Occipital lobe (tissue), 2 donors: ENCODE results near the gene PTS. TPM values are rescaled to one million over a fixed set of nuclear protein-coding genes. Genes with fewer than 3 reads are reported as not detected.
"Not testable (repeated sequence)": the region's sequence is repeated elsewhere in the genome, so short reads cannot be mapped to it uniquely, and the experiment has no call there.

Source experiments
- DNase-seq: peaks from one replicate; lab custom pipeline; 2025; lab: John Stamatoyannopoulos, UW
- total RNA-seq: library from RNA; depleted of rRNA; stranded (reverse); fragments of >200 nt; gene quantifications from one replicate; pipeline ENCODE4 v1.2.3, GENCODE V29; 2014

Gene PTS
- total RNA-seq = 28.2 TPM

DNA sequence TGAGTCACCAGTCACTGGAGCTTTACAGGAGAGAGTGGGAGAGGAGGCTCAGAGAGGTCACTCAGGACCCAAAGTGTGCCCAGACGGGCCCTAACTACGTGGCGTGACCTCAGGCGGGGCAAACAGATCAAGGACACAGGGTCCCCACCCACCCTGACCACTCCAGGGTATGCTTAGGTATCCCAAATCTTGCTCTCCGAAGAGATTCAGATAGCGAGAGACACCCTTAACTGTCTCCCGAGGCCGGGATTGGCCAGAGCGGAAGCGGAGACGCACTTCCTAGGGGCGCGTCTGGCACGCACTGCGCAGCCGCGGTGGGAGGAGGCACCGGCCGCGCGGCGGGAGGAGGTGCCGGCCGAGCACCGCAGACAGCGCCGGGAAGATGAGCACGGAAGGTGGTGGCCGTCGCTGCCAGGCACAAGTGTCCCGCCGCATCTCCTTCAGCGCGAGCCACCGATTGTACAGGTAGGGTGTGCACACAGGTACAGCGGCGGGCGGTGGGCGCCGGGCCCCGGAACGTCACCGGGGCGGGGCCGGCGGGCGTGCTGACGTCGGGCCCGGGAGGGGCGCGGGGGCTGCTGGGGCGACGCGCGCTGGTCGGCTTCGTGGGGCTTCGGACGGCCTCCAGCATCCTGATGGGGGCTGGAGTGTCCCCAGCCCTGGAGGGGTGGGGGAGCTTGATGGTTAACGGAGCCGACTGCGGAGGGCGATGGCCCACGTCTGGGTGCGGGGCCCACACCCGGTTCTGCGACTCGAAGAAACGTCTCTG lies at the start of gene PTS:
TSS of gene PTS (plus strand) at position 367 of the 769 bp plus-strand sequence. CDS start at position 383, 16 bp downstream.
- peak; percentile 80 for DNase-seq

DNA sequence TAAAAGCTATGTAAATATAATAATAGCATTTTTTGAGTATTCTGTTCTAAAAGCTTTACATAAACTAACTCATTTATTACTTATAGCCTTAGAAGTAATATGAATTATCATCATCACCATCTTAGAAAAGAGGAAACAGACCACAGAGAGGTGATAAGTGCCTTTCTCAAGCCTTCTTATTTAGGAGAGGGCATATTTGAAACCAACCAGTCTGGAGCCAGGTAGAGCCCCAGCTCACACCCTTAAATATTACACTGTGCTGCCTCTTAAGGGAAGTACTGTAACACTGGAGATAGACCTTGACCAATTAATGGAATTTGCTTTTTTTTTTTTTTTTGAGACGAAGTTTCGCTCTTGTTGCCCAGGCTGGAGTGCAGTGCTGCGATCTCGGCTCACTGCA lies 48.6 kb upstream of the PTS start:
- no peak for DNase-seq

DNA sequence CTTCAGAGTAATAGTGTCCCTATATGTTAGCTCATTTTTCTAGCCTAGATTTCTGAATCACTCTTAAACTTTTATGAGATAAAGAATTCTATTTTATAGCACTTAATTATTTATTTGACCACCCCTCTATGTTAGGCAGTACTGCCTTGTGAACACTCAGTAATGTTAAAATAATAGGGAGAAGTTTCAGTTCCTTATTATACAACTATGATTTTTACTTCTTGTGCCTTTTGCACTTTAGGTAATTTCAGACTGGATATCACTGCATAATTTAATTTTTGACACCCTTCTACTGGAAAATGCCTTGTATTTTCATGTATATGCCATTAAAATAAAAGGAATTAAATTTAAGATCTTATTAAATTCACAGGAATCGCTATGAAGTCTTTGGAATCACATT lies 47.8 kb upstream of the PTS start:
- no peak for DNase-seq

DNA sequence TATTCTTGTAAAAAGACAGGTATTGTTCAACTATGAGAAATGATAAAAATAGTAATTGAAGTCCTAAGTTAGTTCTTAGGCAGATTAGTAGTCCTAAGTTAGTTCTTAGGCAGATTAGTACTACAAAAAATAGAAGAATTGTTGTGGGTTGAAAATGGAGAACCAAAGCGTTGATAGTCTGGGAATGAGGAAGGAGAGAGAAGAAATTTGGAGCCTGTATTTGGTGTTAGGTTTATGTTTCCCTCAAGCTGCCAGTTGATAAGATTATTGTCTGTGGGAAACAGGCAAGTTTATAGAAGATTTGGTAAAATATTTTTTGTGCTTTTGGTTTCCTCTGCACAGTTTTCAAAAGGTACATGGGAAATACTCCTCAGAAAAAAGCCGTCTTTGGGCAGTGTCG lies 47.3 kb upstream of the PTS start:
- no peak for DNase-seq

DNA sequence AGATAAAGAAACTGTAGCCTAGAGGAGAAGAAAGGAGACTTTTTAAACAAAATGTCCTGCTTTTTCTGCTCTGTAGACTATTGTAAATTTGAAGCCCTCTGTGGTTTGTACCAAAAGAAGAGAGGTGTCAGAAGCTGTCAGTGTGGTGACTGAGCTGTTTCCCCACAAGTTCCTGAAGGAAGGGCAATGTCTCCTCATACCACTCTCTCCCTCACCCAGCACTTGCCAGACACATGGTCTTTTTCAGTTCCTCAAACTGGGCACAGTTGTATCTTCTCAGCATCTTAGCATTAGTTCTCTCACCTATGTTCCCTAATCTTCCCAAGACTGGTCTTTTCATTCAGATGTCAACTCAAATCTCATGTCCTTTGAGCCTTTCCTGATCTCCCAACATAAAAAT lies 46.6 kb upstream of the PTS start:
- DNase-seq = no peak

DNA sequence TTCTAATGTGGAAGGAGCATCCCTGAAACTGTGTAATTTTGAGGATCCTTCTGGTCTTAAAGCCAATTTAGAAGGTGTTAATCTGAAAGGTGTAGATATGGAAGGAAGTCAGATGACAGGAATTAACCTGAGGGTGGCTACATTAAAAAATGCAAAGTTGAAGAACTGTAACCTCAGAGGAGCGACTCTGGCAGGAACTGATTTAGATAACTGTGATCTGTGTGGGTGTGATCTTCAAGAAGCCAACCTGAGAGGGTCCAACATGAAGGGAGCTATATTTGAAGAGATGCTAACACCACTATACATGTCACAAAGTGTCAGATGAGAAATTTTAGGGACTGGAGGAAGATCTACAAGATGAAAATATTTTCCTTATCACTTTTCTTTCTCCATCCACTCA lies 43.4 kb upstream of the PTS start:
- DNase-seq = no peak

DNA sequence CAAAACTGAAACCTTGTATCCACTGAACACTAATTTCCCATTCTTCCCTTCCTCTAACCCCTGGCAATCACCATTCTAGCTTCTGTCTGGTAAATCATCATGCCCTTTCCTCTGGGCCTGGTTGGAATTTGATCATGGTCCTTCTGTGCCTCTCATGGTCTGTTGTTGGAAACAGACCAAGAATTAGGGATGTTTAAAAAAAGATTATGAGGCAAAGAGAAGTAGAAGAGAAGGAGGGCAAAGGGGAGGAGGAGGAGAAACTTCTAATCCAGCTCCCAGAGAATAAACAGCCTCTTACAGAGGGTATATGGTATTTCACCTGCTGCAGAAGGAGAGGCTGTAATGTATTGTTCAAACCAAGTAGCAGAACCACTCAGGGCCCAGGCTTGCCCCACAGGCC lies 40.3 kb upstream of the PTS start:
- DNase-seq = no peak

DNA sequence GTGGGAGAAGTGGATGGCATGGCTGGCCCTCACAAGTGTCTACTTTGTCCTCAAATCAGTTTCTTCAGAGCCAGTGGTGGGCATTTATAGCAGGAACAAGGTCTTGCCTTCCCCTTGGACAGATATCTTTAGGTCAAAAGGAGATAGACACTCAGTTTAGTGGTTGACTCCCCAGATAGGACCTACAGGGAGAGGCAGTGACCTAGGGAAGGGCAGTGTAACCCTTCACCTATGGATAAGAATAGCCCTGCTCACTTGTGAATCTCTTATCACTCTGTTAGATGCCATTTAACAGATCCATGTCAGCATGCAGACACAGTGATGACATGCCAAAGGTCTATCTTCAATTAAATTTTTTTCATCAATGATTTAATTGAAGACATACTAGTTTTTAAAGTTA lies 39.9 kb upstream of the PTS start:
- DNase-seq = no peak

DNA sequence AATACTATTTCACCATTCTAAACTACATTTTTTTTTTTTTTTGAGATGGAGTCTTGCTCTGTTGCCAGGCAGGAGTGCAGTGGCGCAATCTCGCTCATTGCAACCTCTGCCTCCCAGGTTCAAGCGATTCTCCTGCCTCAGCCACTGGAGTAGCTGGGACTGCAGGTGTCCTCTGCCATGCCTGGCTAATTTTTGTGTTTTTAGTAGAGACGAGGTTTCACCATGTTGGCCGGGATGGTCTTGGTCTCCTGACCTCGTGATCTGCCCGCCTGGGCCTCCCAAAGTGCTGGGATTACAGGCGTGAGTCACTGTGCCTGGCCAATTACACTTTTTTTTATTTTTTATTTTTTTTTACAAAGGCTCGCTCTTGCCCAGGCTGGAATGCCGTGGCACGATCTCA lies 31.1 kb upstream of the PTS start:
- not testable (repeated sequence) for DNase-seq

DNA sequence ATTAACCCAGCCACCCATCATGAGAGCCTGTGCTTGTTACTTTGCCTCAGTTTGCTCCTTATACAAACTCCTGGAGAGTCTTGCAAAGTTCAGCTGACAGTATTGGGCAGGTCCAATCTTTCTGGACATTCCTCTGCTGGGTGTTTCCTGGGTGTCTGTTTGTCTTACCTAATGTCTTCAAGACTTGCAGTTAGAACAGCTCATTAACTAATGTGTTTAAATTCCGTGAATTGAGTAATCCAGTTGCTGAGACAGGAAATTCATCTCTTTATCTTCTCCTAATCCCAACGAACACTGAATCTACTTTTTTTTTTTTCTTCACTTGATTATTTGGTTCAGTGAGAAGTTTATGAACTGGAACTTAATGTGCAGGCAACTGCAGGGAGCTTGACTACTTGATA lies 30.3 kb upstream of the PTS start:
- DNase-seq = no peak

DNA sequence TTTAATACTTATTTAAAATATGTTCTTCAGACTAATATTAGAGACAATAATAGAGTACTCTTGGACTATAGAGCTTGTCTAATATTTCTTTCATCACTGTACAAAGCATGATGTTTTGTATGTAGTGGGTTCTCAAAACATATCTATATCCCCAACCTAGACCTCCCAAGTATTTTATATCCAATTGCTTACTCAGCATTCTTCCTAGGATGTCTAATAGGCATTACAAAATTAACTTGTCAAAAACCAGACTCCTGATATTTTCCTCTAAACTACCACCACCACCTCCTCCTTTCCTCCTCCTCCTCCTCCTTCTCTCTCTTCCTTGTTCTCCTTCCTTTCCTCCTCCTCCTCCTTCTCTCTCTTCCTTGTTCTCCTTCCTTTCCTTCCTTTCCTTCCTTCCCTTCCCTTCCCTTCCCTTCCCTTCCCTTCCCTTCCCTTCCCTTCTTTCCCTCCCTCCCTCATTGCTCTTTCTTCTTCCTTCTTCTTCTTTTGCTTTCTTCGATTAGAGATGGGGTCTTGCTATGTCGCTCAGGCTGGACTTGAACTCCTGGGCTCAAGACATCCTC lies 29.6 kb upstream of the PTS start:
- no peak for DNase-seq

DNA sequence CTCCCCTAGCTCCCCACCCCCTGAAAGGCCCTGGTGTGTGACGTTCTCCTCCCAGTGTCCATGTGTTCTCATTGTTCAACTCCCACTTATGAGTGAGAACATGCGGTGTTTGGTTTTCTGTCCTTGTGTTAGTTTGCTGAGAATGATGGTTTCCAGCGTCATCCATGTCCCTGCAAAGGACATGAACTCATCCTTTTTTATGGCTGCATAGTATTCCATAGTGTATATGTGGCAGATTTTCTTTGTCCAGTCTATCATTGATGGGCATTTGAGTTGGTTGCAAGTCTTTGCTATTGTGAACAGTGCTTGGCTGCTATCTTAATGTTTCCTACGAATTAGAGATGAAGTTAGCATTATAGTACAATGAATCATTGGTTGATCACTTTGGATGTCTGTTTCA lies 27.1 kb upstream of the PTS start:
- DNase-seq = not testable (repeated sequence)

DNA sequence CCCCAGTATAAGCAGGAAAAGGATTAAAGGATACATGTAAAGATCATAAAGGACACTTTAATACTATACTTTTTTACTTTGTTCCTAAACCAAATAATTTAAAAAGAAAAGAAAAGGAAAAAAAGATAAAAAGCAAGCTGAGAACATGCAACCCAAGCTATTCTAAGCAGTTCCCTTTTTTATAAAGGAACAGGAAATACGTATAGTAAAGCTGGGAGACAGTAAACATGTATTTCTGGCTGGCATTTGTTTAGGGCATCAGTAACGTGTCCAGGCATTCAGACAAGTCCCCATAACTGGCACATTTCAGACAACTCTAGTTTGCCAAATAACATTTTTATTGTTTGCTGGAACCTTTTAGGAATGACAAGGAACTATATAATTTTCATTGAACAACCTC lies 26.0 kb upstream of the PTS start:
- no peak for DNase-seq

DNA sequence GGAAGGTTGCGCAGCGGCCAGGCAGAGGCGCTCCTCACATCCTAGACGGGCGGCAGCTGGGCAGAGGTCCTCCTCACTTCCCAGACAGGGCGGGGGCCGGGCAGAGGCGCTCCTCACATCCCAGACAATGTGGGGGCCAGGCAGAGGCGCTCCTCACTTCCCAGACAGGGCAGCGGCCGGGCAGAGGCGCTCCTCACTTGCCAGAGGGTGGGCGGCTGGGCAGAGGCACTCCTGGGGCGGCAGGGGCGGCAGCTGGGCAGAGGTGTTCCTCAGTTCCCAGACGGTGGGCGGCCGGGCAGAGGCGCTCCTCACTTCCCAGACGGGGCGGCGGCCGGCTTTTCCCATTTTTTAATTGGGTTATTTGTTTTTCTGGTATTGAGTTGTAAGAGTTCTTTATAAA lies 20.2 kb upstream of the PTS start:
- no peak for DNase-seq

DNA sequence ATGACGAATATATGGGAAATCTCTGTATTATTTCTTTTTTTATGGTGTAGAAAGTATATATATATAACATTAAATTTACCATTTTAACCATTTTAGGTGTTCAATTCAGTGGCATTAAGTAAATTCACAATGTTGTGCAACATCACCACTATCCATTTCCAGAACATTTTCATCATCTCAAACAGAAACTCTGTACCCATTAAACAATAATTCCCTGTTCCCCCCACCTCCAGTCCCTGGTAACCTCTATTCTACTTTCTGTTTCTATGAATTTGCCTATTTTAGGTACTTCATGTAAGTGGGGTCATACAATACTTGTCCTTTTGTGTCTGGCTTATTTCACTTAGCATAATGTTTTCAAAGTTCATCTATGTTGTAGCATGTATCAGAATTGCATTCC lies 15.3 kb upstream of the PTS start:
- DNase-seq = no peak

DNA sequence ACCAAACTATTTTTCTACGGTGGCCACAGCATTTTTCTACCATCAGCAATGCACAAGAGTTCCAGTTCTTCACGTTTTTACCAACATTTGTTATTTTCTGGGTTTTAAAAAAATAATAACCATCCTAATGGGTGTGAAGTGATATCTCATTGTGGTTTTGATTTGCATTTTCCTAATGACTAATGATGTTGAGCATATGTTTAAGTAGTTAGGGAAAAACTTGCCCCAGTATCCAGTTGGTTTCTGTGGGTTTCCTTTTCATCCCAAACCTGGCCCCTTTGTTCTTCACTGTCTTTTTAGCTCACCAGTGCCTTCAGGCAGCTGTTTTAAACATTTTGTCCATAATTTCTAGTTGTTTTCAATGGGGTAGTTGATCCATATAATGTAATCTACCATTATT lies 14.7 kb upstream of the PTS start:
- no peak for DNase-seq

DNA sequence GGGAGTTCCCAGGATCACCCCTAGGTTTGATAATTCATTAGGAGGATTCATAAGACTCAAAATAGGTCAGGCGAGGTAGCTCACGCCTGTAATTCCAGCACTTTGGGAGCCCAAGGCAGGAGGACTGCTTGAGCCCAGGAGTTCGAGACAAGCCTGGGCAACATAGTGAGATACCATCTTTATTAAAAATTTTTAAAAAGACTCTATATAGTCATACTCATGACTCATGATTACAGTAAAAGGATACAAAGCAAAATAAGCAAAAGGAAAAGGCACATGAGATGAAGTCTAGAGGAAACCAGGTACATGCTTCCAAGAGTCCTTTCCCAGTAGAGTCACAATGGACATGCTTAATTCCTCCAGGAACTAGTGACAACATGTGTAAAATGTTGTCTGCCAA lies 13.9 kb upstream of the PTS start:
- DNase-seq = no peak

DNA sequence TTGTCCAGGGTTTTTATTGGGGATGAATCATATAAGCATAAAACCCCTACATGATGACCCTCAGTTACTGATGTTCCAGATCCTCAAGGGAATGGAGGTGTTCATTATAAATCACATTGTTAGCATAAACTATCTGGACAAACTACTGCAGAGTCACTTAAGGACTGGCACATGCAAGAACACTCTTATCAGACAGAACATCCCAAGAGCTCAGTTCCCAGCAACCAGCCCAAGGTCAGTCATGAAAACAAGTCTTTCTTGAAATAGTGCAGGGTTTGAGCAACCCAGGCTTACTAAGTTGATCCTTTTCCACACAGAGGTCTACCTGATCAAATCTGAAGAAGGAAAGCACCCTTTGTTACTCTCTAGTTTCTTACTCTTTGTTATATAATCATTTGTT lies 13.5 kb upstream of the PTS start:
- no peak for DNase-seq

DNA sequence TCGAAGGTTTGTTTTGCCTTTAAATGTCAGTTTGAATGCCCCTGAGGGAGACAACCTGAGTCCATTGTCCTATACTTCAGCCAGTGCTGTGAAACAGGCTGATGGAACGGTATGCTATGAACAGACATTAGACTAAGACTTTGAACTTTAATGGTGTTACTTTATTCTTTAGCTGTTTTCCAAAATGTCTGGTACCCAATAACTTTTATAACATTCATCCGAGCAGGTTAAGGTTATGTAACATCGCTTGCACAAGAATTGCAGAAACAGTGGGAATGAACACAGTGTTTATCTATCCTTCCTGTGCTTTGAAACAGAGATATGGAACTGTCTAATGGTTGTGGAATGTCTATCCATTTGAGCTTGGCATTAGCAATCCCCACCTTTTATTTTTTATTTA lies 12.5 kb upstream of the PTS start:
- no peak for DNase-seq

DNA sequence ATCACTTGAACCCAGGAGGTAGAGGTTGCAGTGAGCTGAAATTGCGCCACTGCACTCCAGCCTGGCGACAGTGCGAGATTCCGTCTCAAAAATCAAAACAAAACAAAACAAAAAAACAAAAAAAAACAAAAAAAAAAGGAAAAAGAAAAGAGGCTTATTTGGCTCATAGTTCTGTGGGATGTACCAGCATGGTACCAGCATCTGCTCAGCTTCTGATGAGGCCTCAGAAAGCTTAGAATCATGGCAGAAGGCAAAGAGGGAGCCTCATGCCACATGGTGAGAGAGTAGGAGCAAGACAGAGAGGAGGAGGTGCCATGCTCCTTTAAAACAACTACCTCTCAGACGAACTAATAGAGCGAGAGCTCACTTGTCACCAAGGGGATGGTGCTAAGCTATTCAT lies 10.6 kb upstream of the PTS start:
- no peak for DNase-seq

DNA sequence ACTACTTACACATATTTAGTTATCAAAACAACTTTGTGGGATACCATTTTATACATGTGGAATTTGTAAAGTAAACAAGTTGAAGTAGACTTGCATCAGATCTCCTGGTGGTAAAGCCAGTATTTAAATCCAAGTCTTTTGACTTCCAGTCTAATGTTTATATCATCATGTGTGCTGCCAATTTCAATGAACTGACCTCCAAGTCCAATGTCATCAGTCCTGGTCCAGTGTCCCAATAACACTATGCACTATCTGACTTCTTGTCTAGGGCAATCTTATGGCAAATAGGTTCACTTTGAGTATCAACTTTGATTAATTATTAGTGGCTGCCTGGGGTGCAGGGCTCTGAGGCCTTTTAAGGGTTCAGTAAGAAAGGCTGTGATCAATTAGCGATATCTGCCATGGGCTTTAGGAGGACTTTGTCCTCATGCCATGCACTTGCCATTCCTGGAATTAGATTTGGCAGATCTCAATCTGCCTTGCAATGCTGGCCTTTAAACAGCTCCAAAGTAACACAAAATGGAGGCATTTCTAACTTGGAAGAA lies 9.6 kb upstream of the PTS start:
- no peak for DNase-seq

DNA sequence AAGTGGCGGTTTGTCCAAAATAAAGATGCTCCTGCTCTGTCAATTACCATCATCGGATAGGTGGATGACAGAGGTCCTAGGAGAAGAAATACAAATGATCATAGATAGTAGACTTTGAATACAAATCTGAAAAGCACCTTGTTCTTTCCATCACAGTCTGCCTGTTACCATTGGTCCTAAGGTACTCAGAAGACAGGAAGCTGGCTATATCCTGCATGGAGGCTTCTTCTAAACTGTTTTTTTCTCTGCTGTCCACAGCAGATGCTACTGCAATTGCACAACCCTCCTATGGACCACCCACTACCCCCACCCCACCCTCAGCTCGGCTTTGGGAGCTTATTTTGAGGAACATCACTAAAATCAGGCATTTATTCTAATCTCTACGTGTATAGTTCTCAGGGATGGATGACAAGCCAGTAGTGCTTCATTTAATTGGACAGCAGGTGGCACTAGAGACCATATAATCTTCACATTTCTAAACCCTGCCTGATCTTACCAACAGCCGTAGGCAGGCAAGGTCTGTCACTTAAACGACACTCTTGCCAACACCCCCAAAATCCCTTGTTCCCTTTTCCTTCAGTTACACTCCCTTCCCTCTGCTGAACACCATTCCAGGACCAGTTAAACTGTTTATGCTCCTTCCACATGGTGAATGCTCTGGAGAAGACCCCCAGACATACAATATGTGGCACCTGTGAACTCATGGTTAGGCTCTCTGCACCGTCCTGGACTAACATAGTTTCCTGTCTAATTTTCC lies 6.6 kb upstream of the PTS start:
- DNase-seq = peak; percentile 5
